ENCODE data around the gene PTEN. TPM values are rescaled to one million over a fixed set of nuclear protein-coding genes. Genes with fewer than 3 reads are reported as not detected.
"Not testable (repeated sequence)": the region's sequence is repeated elsewhere in the genome, so short reads cannot be mapped to it uniquely, and the experiment has no call there.

PTEN gene
- total and polyA plus RNA-seq, 2 experiments from 2014 or later: 20.8 to 64.0 TPM

DNA sequence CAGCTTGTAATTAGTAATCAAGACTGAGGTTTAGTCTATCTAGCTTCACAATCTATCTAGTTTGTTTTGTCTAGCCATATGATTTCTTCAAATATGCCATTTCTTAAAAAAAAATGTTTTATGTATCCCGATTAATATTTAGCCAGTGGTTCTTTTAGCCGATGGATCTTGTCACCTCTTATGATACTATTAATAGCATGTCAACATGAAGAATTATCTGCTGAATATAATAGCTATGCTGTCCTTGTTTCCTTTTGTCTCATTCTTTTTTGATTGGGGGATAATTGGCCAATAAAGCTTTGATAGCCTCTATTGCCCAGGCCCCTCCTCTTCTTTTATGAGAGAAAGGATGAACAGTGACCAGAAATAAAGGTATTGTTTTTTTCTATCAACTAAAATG, 32.8 kb downstream of the PTEN start:
- Histone ChIP-seq H3F3A (replicated peaks; ENCODE audit: low read depth) (no peaks in the 10 kb centered on the region), H3K4me3 (no peak overlapping the region), H4K20me1 (replicated peaks; ENCODE audit: insufficient read depth) (peaks cover 20% of the 10 kb centered on the region), H3K4me2 (no peak overlapping the region), H3K27ac (ENCODE audit: low read depth) (no peak overlapping the region), H3K4me1 (ENCODE audit: insufficient read depth) (no peaks in the 10 kb centered on the region), H3K79me2 (replicated peaks; ENCODE audit: insufficient read depth) (peaks cover 100% of the 10 kb centered on the region), H2AFZ (no peak overlapping the region), H3K27me3 (ENCODE audit: insufficient read depth) (no peaks in the 10 kb centered on the region), H3K36me3 (ENCODE audit: insufficient read depth) (0 out of 2 replicates have a peak, but pooled peaks cover 2% of the 10 kb centered on the region), H3K9me2 (ENCODE audit: insufficient read depth) (no peaks in the 10 kb centered on the region)
- peaks cover 21% of the 10 kb centered on the region; the same call in 2 of the 3 replicates for H3K9me3 Mint-ChIP-seq
- no peaks in the 10 kb centered on the region for H3K27me3 Mint-ChIP-seq (ENCODE audit: insufficient read depth, low read depth, poor library complexity)
- no peak for TF ChIP-seq JUNB (IDR thresholded peaks at IDR 0.05; ENCODE audit: unreplicated experiment)
- no peak for TF ChIP-seq STAT1 (IDR thresholded peaks at IDR 0.05; ENCODE audit: unreplicated experiment)
- TF ChIP-seq CREB1 (CRISPR knock-in tag; IDR thresholded peaks at IDR 0.05; ENCODE audit: low read depth): no peak
- no peak for TF ChIP-seq POLR2AphosphoS5 (IDR thresholded peaks at IDR 0.05; ENCODE audit: low read depth)
- TF ChIP-seq, protein P1, sequence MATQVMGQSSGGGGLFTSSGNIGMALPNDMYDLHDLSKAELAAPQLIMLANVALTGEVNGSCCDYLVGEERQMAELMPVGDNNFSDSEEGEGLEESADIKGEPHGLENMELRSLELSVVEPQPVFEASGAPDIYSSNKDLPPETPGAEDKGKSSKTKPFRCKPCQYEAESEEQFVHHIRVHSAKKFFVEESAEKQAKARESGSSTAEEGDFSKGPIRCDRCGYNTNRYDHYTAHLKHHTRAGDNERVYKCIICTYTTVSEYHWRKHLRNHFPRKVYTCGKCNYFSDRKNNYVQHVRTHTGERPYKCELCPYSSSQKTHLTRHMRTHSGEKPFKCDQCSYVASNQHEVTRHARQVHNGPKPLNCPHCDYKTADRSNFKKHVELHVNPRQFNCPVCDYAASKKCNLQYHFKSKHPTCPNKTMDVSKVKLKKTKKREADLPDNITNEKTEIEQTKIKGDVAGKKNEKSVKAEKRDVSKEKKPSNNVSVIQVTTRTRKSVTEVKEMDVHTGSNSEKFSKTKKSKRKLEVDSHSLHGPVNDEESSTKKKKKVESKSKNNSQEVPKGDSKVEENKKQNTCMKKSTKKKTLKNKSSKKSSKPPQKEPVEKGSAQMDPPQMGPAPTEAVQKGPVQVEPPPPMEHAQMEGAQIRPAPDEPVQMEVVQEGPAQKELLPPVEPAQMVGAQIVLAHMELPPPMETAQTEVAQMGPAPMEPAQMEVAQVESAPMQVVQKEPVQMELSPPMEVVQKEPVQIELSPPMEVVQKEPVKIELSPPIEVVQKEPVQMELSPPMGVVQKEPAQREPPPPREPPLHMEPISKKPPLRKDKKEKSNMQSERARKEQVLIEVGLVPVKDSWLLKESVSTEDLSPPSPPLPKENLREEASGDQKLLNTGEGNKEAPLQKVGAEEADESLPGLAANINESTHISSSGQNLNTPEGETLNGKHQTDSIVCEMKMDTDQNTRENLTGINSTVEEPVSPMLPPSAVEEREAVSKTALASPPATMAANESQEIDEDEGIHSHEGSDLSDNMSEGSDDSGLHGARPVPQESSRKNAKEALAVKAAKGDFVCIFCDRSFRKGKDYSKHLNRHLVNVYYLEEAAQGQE (IDR thresholded peaks at IDR 0.05; ENCODE audit: unreplicated experiment): no peak
- TF ChIP-seq NANOG (IDR thresholded peaks at IDR 0.05; ENCODE audit: borderline replicate concordance): no peak
- TF ChIP-seq ZNF331 (CRISPR knock-in tag; IDR thresholded peaks at IDR 0.05; ENCODE audit: low read depth): no peak
- TF ChIP-seq ZNF114 (CRISPR knock-in tag; IDR thresholded peaks at IDR 0.05): no peak
- no peak for TF ChIP-seq EZH2 (IDR thresholded peaks at IDR 0.05; ENCODE audit: low read depth, unreplicated experiment)
- TF ChIP-seq, protein P2, sequence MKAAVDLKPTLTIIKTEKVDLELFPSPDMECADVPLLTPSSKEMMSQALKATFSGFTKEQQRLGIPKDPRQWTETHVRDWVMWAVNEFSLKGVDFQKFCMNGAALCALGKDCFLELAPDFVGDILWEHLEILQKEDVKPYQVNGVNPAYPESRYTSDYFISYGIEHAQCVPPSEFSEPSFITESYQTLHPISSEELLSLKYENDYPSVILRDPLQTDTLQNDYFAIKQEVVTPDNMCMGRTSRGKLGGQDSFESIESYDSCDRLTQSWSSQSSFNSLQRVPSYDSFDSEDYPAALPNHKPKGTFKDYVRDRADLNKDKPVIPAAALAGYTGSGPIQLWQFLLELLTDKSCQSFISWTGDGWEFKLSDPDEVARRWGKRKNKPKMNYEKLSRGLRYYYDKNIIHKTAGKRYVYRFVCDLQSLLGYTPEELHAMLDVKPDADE (IDR thresholded peaks at IDR 0.05): no peak
- no peak overlapping the region for H3K4me3 Mint-ChIP-seq
- H3K27ac Mint-ChIP-seq: no peak overlapping the region
- no peak for DNase-seq (ENCODE audit: low spot score)
- ATAC-seq: no peak
- H3K36me3 Mint-ChIP-seq (ENCODE audit: low read depth): peaks cover 51% of the 10 kb centered on the region
- no peaks in the 10 kb centered on the region for H3K4me1 Mint-ChIP-seq

DNA sequence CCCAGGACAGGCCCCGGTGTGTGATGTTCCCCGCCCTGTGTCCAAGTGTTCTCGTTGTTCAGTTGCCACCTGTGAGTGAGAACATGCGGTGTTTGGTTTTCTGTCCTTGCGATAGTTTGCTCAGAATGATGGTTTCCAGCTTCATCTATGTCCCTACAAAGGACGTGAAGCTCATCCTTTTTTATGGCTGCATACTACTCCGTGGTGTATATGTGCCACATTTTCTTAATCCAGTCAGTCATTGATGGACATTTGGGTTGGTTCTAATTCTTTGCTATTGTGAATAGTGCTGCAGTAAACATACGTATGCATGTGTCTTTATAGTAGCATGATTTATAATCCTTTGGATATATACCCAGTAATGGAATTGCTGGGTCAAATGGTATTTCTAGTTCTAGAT, 34.5 kb downstream of the PTEN start:
- not testable (repeated sequence) for H3K27me3 Mint-ChIP-seq (ENCODE audit: insufficient read depth, low read depth, poor library complexity); H3K27ac ChIP-seq (ENCODE audit: low read depth); H3K36me3 ChIP-seq (ENCODE audit: insufficient read depth); H2AFZ ChIP-seq; H3K27me3 ChIP-seq (ENCODE audit: insufficient read depth); ATAC-seq; DNase-seq (ENCODE audit: low spot score); H3K4me3 ChIP-seq; H3K4me1 ChIP-seq (ENCODE audit: insufficient read depth); H3K27ac Mint-ChIP-seq; H3K9me2 ChIP-seq (ENCODE audit: insufficient read depth); H3K4me1 Mint-ChIP-seq; H3F3A ChIP-seq (replicated peaks; ENCODE audit: low read depth); H3K4me2 ChIP-seq; H3K4me3 Mint-ChIP-seq
- peaks cover 68% of the 10 kb centered on the region for H3K36me3 Mint-ChIP-seq (ENCODE audit: low read depth)
- Histone ChIP-seq H3K79me2 (replicated peaks; ENCODE audit: insufficient read depth) (peaks cover 98% of the 10 kb centered on the region), H4K20me1 (replicated peaks; ENCODE audit: insufficient read depth) (peaks cover 18% of the 10 kb centered on the region)
- H3K9me3 Mint-ChIP-seq: peaks cover 36% of the 10 kb centered on the region

DNA sequence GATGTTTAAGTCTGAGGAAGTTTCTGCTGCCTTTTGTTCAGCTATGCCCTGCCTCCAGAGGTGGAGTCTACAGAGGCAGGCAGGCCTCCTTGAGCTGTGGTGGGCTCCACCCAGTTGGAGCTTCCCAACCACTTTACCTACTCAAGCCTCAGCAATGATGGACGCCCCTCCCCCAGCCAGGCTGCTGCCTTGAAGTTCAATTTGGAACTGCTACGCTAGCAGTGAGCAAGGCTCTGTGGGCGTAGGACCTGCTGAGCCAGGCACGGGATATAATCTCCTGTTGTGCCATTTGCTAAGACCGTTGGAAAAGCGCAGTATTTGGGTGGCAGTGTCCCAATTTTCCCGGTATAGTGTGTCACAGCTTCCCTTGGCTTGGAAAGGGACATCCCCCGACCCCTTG, 40.0 kb downstream of the PTEN start:
- not testable (repeated sequence) for ATAC-seq; H3K27me3 ChIP-seq (ENCODE audit: insufficient read depth); H3K9me2 ChIP-seq (ENCODE audit: insufficient read depth); H3K4me3 ChIP-seq; H2AFZ ChIP-seq; H3K27me3 Mint-ChIP-seq (ENCODE audit: insufficient read depth, low read depth, poor library complexity); H4K20me1 ChIP-seq (replicated peaks; ENCODE audit: insufficient read depth); H3K4me1 Mint-ChIP-seq; DNase-seq (ENCODE audit: low spot score); H3K4me1 ChIP-seq (ENCODE audit: insufficient read depth); H3K27ac Mint-ChIP-seq; H3K4me3 Mint-ChIP-seq; H3K27ac ChIP-seq (ENCODE audit: low read depth); H3F3A ChIP-seq (replicated peaks; ENCODE audit: low read depth); H3K4me2 ChIP-seq
- Mint-ChIP-seq H3K9me3 (peaks cover 53% of the 10 kb centered on the region), H3K36me3 (ENCODE audit: low read depth) (peaks cover 86% of the 10 kb centered on the region)
- Histone ChIP-seq H3K79me2 (replicated peaks; ENCODE audit: insufficient read depth) (peaks cover 97% of the 10 kb centered on the region), H3K36me3 (ENCODE audit: insufficient read depth) (peaks cover 12% of the 10 kb centered on the region)

Data from GM23338 (cell line).